HepG2 (cell line): ENCODE data around the gene GPER1. TPM values are rescaled to one million over a fixed set of nuclear protein-coding genes. Genes with fewer than 3 reads are reported as not detected.

Experiments used
- ATAC-seq: fragments of 200-7000 bp; cut with Tn5 transposase; 3 replicates; pipeline ENCODE4 v1.9.1; 2020; ENCODE audit warnings: mild to moderate bottlenecking, moderate library complexity
- BruUV-seq: library from RNA; stranded (reverse); fragments of 400-500 nt; replicated peaks from 2 replicates; lab custom pipeline; 2021; lab: Mats Ljungman, UMichigan
- CTCF ChIA-PET: fragments of 300-600 bp; formaldehyde crosslinking; extraction: SDS; loops from one replicate; lab custom pipeline; 2021; ENCODE audit warnings: low total read pairs, inconsistent platforms, low intra/inter-chr PET ratio; lab: Yijun Ruan, JAX
- POLR2A ChIA-PET: fragments of 350-600 bp; sonication (Branson Sonifier 250); formaldehyde crosslinking; loops from one replicate; lab custom pipeline; 2020; ENCODE audit warnings: antibody characterized with exemption, inconsistent platforms; lab: Yijun Ruan, JAX
- DNase-seq: peaks from one replicate; pipeline ENCODE4 v3.0.0-alpha.2; 2015; ENCODE audit warnings: low spot score
- FAIRE-seq: peaks from 3 replicates; lab custom pipeline; 2011; peaks lifted over from hg19 to GRCh38; lab: Jason Lieb, UNC
- H2AFZ ChIP-seq: one replicate; pipeline ENCODE4 v1.6.1; 2011; ENCODE audit warnings: low read length, inconsistent platforms
- H3K27ac ChIP-seq: fragments of 300-600 bp; 3 replicates; pipeline ENCODE4 v1.8.0; 2011; ENCODE audit warnings: mixed run types, mild to moderate bottlenecking, mixed read lengths, low read length, inconsistent platforms; ENCODE audit not compliant: insufficient read depth; ENCODE audit errors: extremely low read length
- H3K27me3 ChIP-seq, 2 experiments: fragments of 200-600 bp in 1 of 2; 2 replicates in 1 of 2; 3 replicates in 1 of 2; pipeline versions ENCODE4 v1.6.0 to v1.8.0; 2011; ENCODE audit warnings: low read length in 2 of 2, mild to moderate bottlenecking in 2 of 2, moderate library complexity in 2 of 2, inconsistent platforms in 1 of 2; ENCODE audit not compliant: insufficient read depth in 2 of 2, control insufficient read depth in 1 of 2
- H3K36me3 ChIP-seq, 2 experiments: fragments of 200-600 bp in 1 of 2; replicated peaks in 1 of 2; 2 replicates in 1 of 2; 3 replicates in 1 of 2; pipeline versions ENCODE4 v1.5.1 to v1.8.0; 2011; ENCODE audit warnings: low read length in 2 of 2, inconsistent platforms in 1 of 2; ENCODE audit not compliant: insufficient read depth in 2 of 2, control insufficient read depth in 1 of 2
- H3K4me1 ChIP-seq: 2 replicates; pipeline ENCODE4 v1.5.1; 2012; ENCODE audit warnings: low read length, inconsistent platforms; ENCODE audit not compliant: insufficient read depth
- H3K4me2 ChIP-seq: 2 replicates; pipeline ENCODE4 v1.6.0; 2011; ENCODE audit warnings: low read depth, low read length, inconsistent platforms
- H3K4me3 ChIP-seq, 3 experiments: fragments of 200-600 bp in 1 of 3; sonication (generic), shearing (Covaris generic) in 1 of 3; replicated peaks in 1 of 3; 2 replicates each; pipeline ENCODE4 v1.5.1; 2011 to 2016; ENCODE audit warnings: low read length in 3 of 3, inconsistent platforms in 2 of 3, low read depth in 2 of 3, mild to moderate bottlenecking in 2 of 3, control low read depth in 1 of 3, mixed read lengths in 1 of 3; ENCODE audit not compliant: insufficient read depth in 1 of 3
- H3K79me2 ChIP-seq: one replicate; pipeline ENCODE4 v1.6.1; 2011; ENCODE audit warnings: low read length, inconsistent platforms; ENCODE audit not compliant: insufficient read depth
- H3K9ac ChIP-seq: 2 replicates; pipeline ENCODE4 v1.6.0; 2011; ENCODE audit warnings: mild to moderate bottlenecking, low read depth, low read length, inconsistent platforms; ENCODE audit not compliant: insufficient read depth
- H3K9me3 ChIP-seq: 2 replicates; pipeline ENCODE4 v1.5.1; 2012; ENCODE audit warnings: mild to moderate bottlenecking, low read length
- H4K20me1 ChIP-seq: 2 replicates; pipeline ENCODE4 v1.6.0; 2011; ENCODE audit warnings: inconsistent platforms, mild to moderate bottlenecking, low read length, moderate library complexity; ENCODE audit not compliant: insufficient read depth
- AGO2 ChIP-seq: fragments of 200-400 bp; formaldehyde crosslinking; optimal IDR thresholded peaks from 2 replicates; pipeline ENCODE3; 2017; ENCODE audit warnings: mild to moderate bottlenecking, low read depth, low read length, moderate library complexity
- DMAP1 ChIP-seq: IDR thresholded peaks from 2 replicates; pipeline ENCODE4 v1.6.1; 2016
- GTF2F1 ChIP-seq: fragments of 150-350 bp; IDR thresholded peaks from 2 replicates; pipeline ENCODE4 v1.6.1; 2014; ENCODE audit warnings: low read length
- HNRNPK ChIP-seq: fragments of 200-400 bp; formaldehyde crosslinking; IDR thresholded peaks from 2 replicates; pipeline ENCODE4 v1.6.1; 2018; ENCODE audit warnings: low read length, low read depth, moderate library complexity, mild to moderate bottlenecking; ENCODE audit not compliant: poor library complexity, severe bottlenecking
- MATR3 ChIP-seq: sonication (generic); formaldehyde crosslinking; IDR thresholded peaks from 2 replicates; pipeline ENCODE4 v1.4.0; 2020; ENCODE audit warnings: missing genetic modification reagents
- RBFOX2 ChIP-seq: fragments of 200-400 bp; formaldehyde crosslinking; IDR thresholded peaks from 2 replicates; pipeline ENCODE4 v1.6.1; 2017; ENCODE audit warnings: low read depth, mild to moderate bottlenecking, low read length
- SP4 ChIP-seq: sonication (generic); formaldehyde crosslinking; IDR thresholded peaks from 2 replicates; pipeline ENCODE4 v1.8.1; 2023; ENCODE audit warnings: mild to moderate bottlenecking, missing genetic modification reagents
- SUZ12 ChIP-seq: fragments of 150-350 bp; IDR thresholded peaks from 2 replicates; pipeline ENCODE4 v1.6.1; 2014; ENCODE audit warnings: low read depth, low read length
- THAP11 ChIP-seq: IDR thresholded peaks from 2 replicates; pipeline ENCODE4 v1.6.1; 2016; ENCODE audit warnings: missing biosample characterization, missing genetic modification reagents
- ZGPAT ChIP-seq: IDR thresholded peaks from 2 replicates; pipeline ENCODE4 v1.6.1; 2016; ENCODE audit warnings: mild to moderate bottlenecking
- ZNF33A ChIP-seq: sonication (generic); formaldehyde crosslinking; IDR thresholded peaks from 2 replicates; pipeline ENCODE4 v1.5.1; 2020; ENCODE audit warnings: missing genetic modification reagents, mild to moderate bottlenecking, moderate library complexity, borderline replicate concordance
- ZNF710 ChIP-seq: sonication (generic); formaldehyde crosslinking; IDR thresholded peaks from 2 replicates; pipeline ENCODE4 v1.5.0; 2020; ENCODE audit warnings: mild to moderate bottlenecking, missing genetic modification reagents, borderline replicate concordance
- ZNF781 ChIP-seq: sonication (generic); formaldehyde crosslinking; IDR thresholded peaks from 2 replicates; pipeline ENCODE4 v1.5.1; 2020; ENCODE audit warnings: borderline replicate concordance, mild to moderate bottlenecking, missing genetic modification reagents; ENCODE audit errors: not compliant biosample characterization
- WGBS: methylation state at CpG from one replicate; pipeline ENCODE4 v1.1.6; 2017; ENCODE audit warnings: low lambda C conversion rate; 5-methylcytosine and 5-hydroxymethylcytosine counted together
- in situ Hi-C: cut with HindIII; loops from 2 replicates; pipeline ENCODE4 v1.10.0; 2017; ENCODE audit warnings: low pct_unique_long_range_greater_than_20kb; ENCODE audit not compliant: extremely low pct_ligation_motif_present
- intact Hi-C: fragments of 100-400 bp; cut with micrococcal nuclease; formaldehyde crosslinking; loops from one replicate; pipeline ENCODE4 v1.10.0; 2022; ENCODE audit not compliant: unreplicated experiment
- polyA plus RNA-seq, 8 experiments: library from polyadenylated mRNA; depleted of rRNA in 3 of 8; stranded (reverse) in 7 of 8; unstranded in 1 of 8; fragments of >200 nt; fragmentation: Illumina TruSeq in 4 of 8; extraction: Trizol in 4 of 8; gene quantifications; 2 replicates each; pipeline versions ENCODE4 v1.2.1 to v1.2.3, GENCODE V29; 2011 to 2016; ENCODE audit warnings: low read depth in 4 of 8, missing spikeins in 1 of 8, mixed read lengths in 1 of 8; ENCODE audit not compliant: insufficient read depth in 1 of 8
- total RNA-seq, 5 experiments: library from RNA; depleted of rRNA; stranded (reverse); fragments of >200 nt; fragmentation: Illumina TruSeq; extraction: Trizol; gene quantifications; 2 replicates each; pipeline ENCODE4 v1.2.3, GENCODE V29; 2016; ENCODE audit warnings: low read depth in 1 of 5

Gene GPER1
- total and polyA plus RNA-seq, 2 of the 13 experiments (the other 11 are each of a cell fraction or from before 2014, with no cell fraction given) = 12.7 to 19.7 TPM

- CTCF ChIA-PET = no interaction called here
- TF ChIP-seq THAP11 (no peak), AGO2 (peak; percentile 16)
- Histone ChIP-seq H3K4me2 (no peak overlapping the region), H3K36me3 (no peaks in the 10 kb centered on the region), H3K4me1 (peaks cover 13% of the 10 kb centered on the region), H3K4me3 (no peak overlapping the region), H3K9me3 (no peaks in the 10 kb centered on the region), H4K20me1 (no peaks in the 10 kb centered on the region), H2AFZ (no peak overlapping the region), H3K27ac (no peak overlapping the region), H3K9ac (no peak overlapping the region), H3K27me3 (no peaks in the 10 kb centered on the region), H3K79me2 (no peaks in the 10 kb centered on the region)
- no peak for ATAC-seq
- in situ Hi-C loops (no loop called here), intact Hi-C loops (no loop called here)
- POLR2A ChIA-PET = no interaction called here
- 91% methylated on average over 14 of the region's 19 CpGs for WGBS
- no peak for FAIRE-seq
- BruUV-seq = no TSS peak
- no peak for DNase-seq
Measured at GRCh38 chr7:1071731-1072254, 16.1 kb upstream of the GPER1 start.

- WGBS = 98% methylated on average over 61 of the region's 61 CpGs
- H3K4me3 ChIP-seq = no peak overlapping the region
- FAIRE-seq = no peak
- in situ Hi-C loops (no loop called here), intact Hi-C loops (no loop called here)
- no peaks in the 10 kb centered on the region for H3K9me3 ChIP-seq
- H3K36me3 ChIP-seq = no peaks in the 10 kb centered on the region
- no peak for DNase-seq
- no peak overlapping the region for H2AFZ ChIP-seq
- BruUV-seq = no TSS peak
- H3K4me1 ChIP-seq = peaks cover 17% of the 10 kb centered on the region
- no peaks in the 10 kb centered on the region for H3K79me2 ChIP-seq
- ATAC-seq = no peak
- TF ChIP-seq HNRNPK = no peak
- TF ChIP-seq ZNF710 (CRISPR knock-in tag) = no peak
- no peak for TF ChIP-seq SUZ12
- TF ChIP-seq ZGPAT (CRISPR knock-in tag) = no peak
- TF ChIP-seq ZNF781 (CRISPR knock-in tag) = no peak
- TF ChIP-seq GTF2F1 = no peak
- no peak for TF ChIP-seq RBFOX2
- no peak for TF ChIP-seq ZNF33A
- no peak for TF ChIP-seq DMAP1 (CRISPR knock-in tag)
- TF ChIP-seq SP4 (CRISPR knock-in tag) = no peak
- TF ChIP-seq MATR3 (CRISPR knock-in tag) = no peak
- CTCF ChIA-PET = no interaction called here
- no peak overlapping the region for H3K27ac ChIP-seq
- no peak overlapping the region for H3K9ac ChIP-seq
- no peaks in the 10 kb centered on the region for H4K20me1 ChIP-seq
- no peaks in the 10 kb centered on the region for H3K27me3 ChIP-seq
- POLR2A ChIA-PET = no interaction called here
- H3K4me2 ChIP-seq = no peak overlapping the region
Measured at GRCh38 chr7:1073142-1073977, 14.6 kb upstream of the GPER1 start.
